NCI-H748 (cell line): ENCODE results near the gene C5orf58.

Experiments
- DNase-seq: peaks from one replicate; lab custom pipeline; 2025; ENCODE audit not compliant: unreplicated experiment; lab: John Stamatoyannopoulos, UW

The C5orf58 gene, protein sequence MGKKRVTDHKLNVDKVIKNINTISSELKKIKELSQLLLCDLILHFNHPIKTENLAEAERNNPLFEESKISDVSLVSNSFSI

GRCh38 chr5:170232786-170233185 is at the start of gene C5orf58:
Gene C5orf58, plus strand, starts transcription at chr5:170232985. Its CDS starts 1,992 bp downstream, at chr5:170234977.
- no peak for DNase-seq

DNA sequence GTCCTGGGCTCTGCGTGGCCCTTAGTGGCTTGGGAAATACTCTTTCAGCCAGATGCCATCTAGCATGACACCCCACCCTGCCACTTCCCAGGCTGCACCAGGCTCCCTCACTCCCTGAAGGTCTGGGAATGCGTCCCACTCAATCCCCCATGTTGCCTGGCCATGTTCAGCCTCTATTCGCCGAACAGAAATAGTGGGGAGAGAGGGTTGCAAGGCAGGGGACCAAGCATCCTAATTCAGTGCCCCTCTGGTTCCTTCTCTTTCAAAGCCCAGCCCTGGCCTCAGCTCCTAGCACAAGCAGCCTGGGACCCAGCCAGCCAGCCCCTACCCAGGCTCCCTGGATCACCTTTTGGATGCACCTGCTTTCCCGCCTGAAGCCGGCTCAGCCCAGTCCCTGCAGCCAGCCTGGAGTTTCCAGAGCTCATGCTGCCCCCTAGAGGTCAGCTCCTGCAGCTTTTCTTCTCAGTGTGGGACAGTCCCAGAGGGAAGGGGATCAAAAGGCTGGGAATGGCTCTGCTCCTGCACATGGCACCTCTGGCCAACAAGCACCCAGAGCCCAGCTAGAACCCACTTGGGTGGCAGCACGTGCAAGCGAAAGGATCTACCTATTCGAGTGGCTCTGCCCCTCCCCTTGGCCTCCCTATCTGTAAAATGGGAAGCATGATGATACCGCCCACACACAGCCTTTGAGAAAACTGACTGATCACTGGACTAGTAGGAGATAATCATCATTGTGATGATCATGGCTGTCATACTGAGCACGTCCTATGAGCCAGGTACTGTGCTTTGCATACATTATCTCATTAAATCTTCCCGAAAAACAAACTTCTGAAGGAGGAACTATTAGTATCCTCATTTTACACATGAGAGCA is 48.7 kb upstream of the C5orf58 start:
- peak; percentile 75 for DNase-seq

- no peak for DNase-seq
Measured at GRCh38 chr5:170184737-170185136, 48.0 kb upstream of the C5orf58 start.

DNA sequence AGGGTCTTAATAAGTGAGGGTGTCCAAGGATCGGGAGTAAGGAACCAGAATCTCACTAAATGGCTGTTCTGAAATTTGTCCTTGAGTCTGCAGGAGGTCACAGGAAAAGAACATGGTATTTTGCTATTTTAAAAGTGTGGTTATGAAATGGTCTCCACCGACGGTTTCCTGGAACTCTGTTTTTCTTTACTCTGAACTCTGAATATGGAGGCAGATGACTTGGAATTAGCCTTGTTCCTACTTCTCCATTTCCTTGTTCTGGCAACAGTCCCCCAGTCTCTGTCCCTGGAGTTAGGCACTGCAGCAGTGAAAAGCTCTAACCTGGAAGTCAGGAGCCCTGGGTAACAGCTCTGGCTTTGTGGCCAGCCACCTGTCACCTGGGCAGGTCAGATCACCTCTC is 46.6 kb upstream of the C5orf58 start:
- DNase-seq = no peak

DNA sequence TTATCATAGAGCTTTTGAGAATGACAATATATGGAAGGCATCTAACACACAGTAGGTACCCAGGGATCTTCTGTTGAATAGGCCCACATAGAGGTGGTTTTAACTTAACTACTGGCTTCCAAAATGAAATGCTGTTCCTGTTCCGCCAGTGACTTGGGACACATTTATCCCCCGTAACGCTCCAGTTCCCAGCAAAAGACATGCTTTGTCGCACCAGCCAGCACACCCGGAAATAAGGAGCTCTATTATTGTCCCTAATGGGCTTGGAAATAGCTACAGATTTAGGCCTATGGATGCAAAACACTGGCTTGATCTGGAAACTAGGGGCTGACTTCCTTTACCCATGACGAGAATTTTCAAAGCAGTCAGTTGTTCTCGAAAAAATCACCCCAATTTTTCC is 45.9 kb upstream of the C5orf58 start:
- DNase-seq = no peak

GRCh38 chr5:170190436-170191134 is 42.2 kb upstream of the C5orf58 start:
- DNase-seq = no peak

GRCh38 chr5:170192829-170193228 is 40.0 kb upstream of the C5orf58 start:
- DNase-seq = no peak

DNA sequence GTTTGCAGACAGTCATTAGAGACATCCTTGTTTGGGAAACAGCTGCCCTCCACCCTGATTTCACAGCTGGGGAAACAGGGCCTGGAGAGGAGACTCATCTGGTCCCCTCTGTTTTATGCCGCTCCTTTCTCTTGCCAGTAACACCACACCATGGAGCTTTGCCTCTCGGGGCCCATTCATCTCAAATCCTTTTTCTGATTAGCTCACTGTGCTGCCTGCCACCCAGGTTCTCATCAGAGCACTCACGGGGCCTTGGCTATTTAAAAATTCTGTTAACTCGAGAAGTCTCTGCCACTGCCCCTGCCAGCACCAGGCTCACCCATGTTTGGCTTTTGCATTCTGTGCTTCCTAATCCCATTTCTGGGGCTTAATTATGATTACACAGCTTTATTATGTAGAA is 36.8 kb upstream of the C5orf58 start:
- no peak for DNase-seq

DNA sequence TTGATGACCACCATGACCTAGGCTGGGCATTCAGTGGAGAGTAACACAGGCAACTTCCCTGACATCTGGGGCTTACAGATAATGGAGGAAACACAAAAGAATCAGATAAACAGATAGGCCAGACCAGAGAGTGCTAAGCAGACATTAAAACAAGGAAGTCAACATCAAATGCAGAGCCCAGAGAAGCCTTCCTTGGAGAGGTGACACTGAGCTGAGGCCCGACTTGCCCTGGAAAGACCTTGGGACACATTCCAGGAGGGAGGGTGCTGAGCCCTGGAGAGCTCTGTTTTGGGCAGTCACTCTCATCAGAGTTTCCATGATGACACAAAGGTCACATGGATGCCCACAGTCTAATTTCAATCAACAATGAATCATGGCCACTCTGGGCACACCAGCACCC is 31.9 kb upstream of the C5orf58 start:
- no peak for DNase-seq

DNA sequence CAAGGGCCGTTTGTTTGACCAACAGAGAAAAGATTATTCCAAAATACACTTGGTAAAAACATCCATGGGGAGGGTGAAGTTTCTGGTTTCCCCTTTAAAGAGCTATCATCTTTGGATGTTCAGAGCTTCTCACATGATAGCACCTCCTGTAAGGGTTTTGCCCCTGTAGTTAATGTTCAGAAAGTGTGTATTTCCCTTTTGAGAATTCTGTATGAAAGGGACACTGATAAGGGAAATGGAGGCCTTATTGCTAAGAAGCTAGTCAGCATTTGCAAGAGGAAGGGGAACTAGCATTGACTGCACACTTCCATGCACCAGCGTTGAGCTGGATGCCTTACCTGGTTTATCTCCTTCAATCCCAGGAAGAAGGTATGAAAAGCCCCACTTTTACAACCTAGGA is 31.5 kb upstream of the C5orf58 start:
- no peak for DNase-seq

GRCh38 chr5:170202117-170202516 is 30.7 kb upstream of the C5orf58 start:
- no peak for DNase-seq

GRCh38 chr5:170204202-170204601 is 28.6 kb upstream of the C5orf58 start:
- no peak for DNase-seq

DNA sequence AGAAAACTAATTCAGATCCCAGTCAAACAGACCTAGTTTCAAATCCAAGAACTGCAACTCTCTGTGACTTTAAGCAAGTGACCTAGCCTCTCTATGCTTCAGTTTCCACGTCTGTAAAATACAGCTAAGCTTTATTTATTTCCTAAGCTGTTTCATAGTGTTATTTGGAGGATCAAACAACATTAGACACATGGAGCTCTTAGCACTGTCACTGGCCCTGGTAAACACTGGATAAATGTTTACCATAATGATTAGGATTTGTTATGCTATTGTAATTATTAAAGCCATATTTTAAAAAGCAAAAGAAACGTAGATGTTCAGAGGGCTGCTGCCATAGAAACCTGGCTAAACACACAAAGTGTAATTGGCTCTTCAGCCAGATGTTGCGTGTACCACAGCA is 26.6 kb upstream of the C5orf58 start:
- DNase-seq = peak; percentile 70

- DNase-seq = no peak
Measured at GRCh38 chr5:170206958-170207357, 25.8 kb upstream of the C5orf58 start.

GRCh38 chr5:170211575-170212334 is 21.0 kb upstream of the C5orf58 start:
- no peak for DNase-seq

DNA sequence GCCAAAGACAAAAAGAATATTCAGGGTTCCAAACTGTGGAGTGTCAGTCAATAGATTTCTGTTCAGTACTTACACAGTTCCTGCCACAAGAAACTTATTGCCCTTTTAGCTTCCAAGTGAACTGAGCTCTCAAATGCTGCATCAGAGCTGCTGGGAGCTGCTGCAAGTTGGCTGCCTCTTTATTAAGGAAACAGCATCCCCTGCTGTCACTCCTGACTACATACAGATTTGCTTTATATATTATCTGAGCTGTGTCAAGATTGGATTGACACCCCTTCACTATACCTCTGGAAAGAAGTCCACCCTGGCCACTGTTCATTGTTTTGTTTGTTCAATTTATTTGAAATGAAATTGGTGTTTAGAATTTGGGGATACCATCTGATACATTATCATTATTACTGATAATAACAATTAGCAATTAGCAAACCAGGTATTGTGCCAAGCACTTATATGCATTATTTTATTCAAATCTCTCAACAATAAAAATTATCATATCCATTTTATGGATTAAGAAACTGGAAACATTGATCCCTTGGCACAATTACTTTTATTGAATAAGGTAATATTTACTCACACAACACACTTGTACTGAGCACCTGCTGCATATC is 16.4 kb upstream of the C5orf58 start:
- DNase-seq = peak; percentile 91

DNA sequence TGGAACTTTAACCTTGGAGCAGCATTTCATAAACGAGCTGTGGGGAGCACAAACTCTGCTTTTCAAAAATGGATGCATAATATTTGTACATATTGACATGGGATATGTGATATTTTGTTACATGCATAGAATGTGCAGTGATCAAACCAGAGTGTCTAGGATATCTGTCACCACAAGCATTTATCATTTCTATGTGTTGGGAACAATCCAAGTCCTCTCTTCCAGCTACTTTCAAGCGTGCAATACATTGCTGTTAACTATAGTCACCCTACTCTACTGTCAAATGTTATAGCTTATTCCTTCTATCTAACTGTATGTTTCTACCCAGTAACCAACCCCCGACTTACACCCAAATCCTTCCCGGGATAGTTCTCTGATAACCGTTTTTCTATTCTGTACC is 15.0 kb upstream of the C5orf58 start:
- no peak for DNase-seq

DNA sequence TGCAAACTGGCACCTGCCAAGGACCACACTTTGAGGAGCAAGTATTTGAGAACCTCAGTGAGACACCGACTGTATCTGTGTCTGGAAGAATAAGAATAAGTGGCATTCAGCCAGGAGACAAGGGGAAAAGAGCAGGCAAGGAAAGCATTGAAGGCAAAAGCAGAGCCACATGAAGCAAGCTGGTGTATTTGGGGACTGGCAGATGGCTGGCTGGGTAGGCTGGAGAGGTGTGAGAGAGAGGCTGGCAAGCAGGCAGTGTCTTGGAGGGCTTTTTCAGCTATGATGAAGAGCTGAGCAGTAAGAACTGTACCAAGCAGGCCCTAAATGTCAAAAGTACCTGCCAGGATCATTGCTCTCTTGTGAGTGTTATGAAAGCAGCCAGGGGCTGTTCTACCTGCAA is 14.1 kb upstream of the C5orf58 start:
- no peak for DNase-seq

GRCh38 chr5:170219615-170220014 is 13.2 kb upstream of the C5orf58 start:
- no peak for DNase-seq

GRCh38 chr5:170220191-170220590 is 12.6 kb upstream of the C5orf58 start:
- no peak for DNase-seq

DNA sequence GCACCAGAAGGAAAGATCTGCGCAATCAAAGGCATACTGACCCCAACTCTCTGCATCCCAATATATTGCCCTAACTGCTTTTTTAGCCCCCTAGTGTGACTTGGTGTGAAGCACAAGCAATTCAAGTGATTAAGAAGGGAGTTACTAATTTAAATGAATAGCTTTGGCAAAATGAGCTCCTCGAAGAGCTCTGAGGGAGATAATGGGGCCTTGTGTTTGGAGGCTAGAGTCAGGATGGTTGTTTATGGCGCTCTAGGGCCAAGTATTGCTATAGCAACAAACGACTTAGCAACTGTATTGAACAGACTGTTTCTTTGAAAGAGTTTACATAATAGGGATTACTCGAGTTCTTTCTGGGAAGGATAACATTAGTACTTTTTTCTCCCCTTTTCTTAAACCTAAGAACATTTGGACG is 11.5 kb upstream of the C5orf58 start:
- DNase-seq = peak; percentile 85
